Stimulated activated CD4-positive, alpha-beta T cell treated with anti-CD3 and anti-CD28 coated beads, Interleukin-1b, Interleukin-23, amount 100 ng/mL, for 4 hours (primary cell): ENCODE data around the gene PTRHD1.

ENCODE experiments used
- DNase-seq, 2 donors: peaks; one replicate each; pipeline ENCODE4 v3.0.0-alpha.2; 2020; ENCODE audit warnings: low read depth in 2 of 2

The PTRHD1 gene

DNA sequence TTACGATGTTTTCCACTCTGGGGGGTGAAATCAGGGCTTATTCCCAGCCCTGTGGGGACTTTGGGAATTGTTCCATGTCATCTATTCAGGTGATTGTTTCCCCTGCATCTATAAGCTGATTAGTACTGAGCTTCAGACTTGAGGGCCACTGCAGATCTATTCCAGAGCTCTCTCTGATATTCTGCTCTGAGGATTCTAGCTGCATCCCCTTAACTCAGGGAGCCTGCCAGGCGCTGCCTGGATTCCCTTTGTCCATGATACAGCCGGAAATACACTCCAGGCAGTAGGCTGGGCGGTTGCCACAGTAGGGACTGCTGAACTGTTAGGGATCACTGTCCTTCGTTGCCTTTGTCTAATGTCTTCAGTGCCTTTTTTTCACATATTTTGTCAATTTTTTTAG is 31.3 kb downstream of the PTRHD1 start:
- no peak for DNase-seq

DNA sequence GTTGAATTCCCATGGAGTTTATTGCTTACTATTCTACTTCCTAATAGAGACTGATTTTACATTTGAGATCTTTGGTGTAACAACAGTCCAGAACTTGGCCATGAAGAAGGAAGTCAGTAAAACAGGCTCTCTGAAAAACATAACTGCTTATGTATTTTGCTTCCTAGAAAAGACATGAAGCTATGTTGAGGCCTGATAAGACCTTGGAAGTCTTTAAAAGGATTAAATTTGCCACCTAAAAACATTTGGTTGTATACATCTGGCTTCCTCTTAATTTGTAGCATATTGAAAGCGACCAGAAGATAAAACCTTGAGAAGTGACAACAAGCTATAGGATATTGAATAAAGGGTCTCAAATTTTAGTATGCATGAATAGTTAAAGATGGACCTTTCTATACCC is 36.4 kb downstream of the PTRHD1 start:
- DNase-seq = no peak

DNA sequence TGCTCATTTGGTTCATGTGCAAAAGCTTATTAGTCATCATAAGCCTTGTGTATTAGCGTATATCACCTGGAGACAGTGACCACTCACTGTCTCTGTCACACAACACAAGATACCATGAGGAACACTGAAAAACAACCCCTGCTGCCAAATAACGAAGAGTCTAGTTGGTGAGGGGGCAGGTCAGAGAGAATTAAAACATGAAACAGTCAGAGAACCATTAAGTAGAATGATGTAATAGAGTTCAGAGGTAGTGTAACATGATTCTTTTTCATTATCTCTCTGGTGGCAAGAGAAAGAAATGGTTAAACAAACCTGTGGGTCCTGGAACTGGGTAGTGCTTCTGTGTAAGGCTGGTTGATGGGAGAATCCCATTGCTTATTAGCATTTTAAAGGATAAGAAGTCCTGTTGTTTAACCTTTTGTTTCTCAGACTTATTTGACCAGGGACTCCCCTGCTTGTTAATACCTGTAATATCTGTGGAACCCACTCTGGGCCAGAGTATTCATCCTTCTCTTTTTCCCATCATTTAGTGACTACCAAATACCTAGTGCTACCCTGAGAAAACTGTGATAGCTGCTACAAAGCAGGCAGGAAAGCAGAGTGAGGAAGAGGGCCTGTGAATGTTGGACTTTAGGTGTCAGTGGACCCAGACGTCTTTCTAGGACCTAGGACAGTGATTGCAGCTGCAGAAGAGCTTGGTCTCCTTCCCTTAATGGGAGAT is 38.0 kb downstream of the PTRHD1 start:
- no peak for DNase-seq

DNA sequence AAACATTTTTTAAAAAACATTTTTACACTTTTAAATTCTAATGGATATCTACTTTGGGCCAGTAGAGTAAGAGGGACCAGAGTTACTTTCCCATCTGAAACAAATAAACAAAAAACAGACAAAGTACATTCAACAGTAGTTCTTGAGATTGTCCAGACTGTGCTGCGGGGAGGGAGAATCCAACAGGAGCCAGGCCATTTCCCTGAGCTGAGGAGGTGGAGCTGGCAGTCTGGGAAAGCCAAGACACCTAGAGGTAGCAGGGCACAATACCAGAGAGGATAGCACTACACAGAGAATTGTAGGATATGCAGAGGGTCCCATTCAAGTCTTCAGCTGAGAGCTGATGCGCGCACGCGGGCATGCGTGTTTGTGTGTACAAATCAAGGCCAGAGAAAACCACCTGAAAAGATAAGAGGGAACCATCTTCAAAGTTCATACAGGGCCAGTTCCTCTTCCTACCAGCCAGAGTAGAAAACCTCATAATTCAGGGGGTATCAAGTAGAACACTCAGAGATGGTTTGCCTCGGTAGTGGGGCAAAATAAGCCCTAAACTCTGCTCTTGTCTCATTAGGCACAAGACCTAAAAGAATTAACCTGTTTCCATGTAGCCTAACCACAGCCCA is 44.0 kb downstream of the PTRHD1 start:
- DNase-seq = no peak

DNA sequence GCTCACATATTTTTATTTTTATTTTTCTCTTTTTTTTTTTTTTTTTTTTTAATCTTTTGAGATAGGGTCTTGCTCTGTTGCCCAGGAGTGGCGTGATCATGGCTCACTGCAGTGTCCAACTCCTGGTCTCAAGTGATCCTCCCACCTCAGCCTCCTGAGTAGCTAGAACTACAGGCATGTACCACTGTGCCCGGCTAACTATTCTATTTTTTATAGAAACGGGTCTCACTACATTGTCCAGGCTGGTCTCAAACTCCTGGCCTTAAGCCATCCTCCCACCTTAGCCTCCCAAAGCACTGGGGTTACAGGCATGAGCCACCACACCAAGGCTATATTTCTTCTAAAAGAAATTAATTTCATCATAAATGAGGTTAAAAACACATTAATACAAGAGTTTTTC is 45.9 kb downstream of the PTRHD1 start:
- no peak for DNase-seq

DNA sequence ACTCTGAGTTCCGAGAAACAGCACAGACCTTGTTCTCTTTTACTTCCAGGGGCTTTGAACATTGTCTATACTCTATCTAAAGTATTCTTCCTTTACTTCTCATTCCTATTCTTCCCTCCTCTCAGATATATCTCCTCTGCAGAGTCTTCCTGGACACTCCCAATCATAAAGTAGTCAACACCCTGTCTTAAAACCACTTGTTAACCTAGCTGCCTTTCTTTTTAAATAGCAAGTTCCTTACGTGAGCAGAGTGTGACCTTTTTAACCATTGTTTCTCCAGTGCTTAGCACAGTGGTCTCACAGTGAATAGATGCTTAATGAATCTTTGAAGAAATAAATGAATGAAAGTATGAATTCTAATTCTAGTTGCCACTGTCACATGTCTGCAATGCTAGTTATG is 47.4 kb downstream of the PTRHD1 start:
- no peak for DNase-seq

DNA sequence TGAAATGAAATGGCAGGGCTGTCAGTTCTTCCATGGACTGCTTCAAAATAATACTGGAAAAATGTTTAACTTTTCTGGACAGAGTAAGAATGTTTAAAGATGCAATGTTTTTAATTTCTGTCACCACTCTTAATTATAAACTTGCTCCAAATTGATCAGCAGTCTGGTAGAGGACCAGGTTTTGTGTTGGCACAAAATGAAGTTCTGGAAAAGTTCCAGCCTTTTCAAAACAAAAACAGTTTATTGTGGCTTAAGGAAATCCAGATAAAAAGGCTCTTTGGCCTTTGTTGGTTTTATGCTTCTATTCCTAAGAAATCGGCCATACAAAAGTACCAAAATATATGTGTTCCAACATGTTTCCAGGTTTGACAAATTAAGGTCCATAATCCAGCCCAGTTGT is 48.8 kb downstream of the PTRHD1 start:
- DNase-seq = no peak

DNA sequence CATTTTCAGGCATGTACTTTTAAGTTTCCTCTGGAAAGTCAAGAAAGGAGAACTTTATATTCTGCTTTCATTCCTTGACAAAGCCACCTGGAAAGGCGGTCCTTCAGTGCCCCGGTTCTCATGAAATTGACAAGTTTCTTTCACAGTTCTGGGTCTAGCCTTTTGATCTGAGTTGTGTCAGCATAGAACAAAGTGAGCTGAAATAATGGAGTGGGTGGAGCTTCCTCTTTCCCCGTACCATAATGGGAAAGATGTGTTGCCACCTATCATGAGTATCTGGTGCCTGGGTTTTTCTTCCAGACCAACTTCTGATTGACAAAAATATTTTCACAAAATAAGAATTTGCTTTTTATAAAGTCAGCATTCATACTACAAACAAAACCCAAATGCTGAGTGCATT is 49.3 kb downstream of the PTRHD1 start:
- DNase-seq = no peak

DNA sequence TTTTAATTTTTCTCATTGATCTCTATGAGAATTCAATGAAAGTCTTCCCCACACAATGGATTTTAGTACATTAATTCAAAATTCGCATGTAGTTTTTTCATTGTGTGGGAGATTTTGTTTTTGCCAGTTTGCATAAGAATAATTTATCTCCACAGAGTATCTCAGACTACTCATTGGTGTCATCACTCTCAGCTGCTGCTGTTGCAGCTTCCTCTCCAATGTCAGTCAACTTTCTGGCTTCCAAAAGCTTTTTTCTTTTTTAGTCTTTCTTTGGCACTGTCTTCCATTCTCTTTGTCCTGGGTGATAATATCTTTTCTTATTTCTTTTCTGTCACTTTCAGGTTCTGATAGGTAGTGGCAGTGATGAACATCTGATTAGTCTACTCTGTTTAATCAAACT is 50.5 kb downstream of the PTRHD1 start:
- no peak for DNase-seq

DNA sequence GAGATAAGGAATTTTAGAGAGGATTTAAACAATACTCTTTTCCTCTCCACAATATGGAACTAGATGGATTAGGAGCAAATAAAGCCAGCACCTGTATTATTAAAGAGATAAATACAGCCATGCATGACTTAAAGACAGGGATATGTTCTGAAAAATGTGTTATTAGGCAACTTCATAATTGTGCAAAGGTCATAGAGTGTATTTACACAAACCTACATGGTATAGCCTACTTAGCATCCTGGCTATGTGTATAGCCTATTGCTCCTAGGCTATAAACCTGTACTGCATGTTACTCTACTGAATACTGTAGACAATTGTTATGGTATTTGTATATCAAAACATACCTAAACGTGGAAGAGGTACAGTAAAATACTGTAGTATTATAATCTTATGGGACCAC is 53.0 kb downstream of the PTRHD1 start:
- DNase-seq = no peak
